Stomach (tissue), 9 donors: Measurements from ENCODE around the gene CARD19. TPM values are rescaled to one million over a fixed set of nuclear protein-coding genes. Genes with fewer than 3 reads are reported as not detected.

Experiments
- DNase-seq, 2 donors: peaks; one replicate each; pipeline versions ENCODE4 v3.0.0 to v3.0.0-alpha.2; 2013 to 2019
- H3K27ac ChIP-seq, 5 donors: fragments of 200-600 bp in 4 of 5; sonication (generic) in 4 of 5; one replicate each; pipeline ENCODE4 v1.5.1; 2013 to 2019; ENCODE audit warnings: mild to moderate bottlenecking in 1 of 5, moderate library complexity in 1 of 5
- H3K27me3 ChIP-seq, 3 donors: fragments of 200-600 bp; sonication (generic); one replicate each; pipeline ENCODE4 v1.5.1; 2017 to 2019; ENCODE audit warnings: mixed run types in 1 of 3
- H3K36me3 ChIP-seq, 4 donors: fragments of 200-600 bp; sonication (generic); 1 replicate in 3 of 4; 2 replicates in 1 of 4; pipeline ENCODE4 v1.5.1; 2016 to 2019
- H3K4me1 ChIP-seq, 4 donors: fragments of 200-600 bp; sonication (generic); one replicate each; pipeline ENCODE4 v1.5.1; 2016 to 2019
- H3K4me3 ChIP-seq, 4 donors: fragments of 200-600 bp; sonication (generic) in 3 of 4; one replicate each; pipeline ENCODE4 v1.5.1; 2016 to 2019; ENCODE audit warnings: mild to moderate bottlenecking in 1 of 4
- H3K9me3 ChIP-seq, 4 donors: fragments of 200-600 bp; sonication (generic); one replicate each; pipeline ENCODE4 v1.5.1; 2016 to 2019
- EP300 ChIP-seq: sonication (generic); formaldehyde crosslinking; IDR thresholded peaks from one replicate; pipeline ENCODE4 v1.6.1; 2017; ENCODE audit warnings: antibody characterized with exemption
- POLR2A ChIP-seq, 4 donors: fragments of 450-650 bp; IDR thresholded peaks; one replicate each; pipeline ENCODE4 v1.6.1; 2016; ENCODE audit warnings: antibody characterized with exemption in 4 of 4, control low read depth in 2 of 4, mild to moderate bottlenecking in 1 of 4, moderate library complexity in 1 of 4
- POLR2AphosphoS5 ChIP-seq, 3 donors: sonication (generic); formaldehyde crosslinking; IDR thresholded peaks; one replicate each; pipeline ENCODE4 v1.6.1; 2016; ENCODE audit warnings: antibody characterized with exemption in 3 of 3
- WGBS, 5 donors: extraction: QIAGEN DNeasy Blood & Tissue Kit in 3 of 5; methylation state at CpG; one replicate each; pipeline versions ENCODE4 v1.1.5 to v1.1.7; 2013 to 2018; 5-methylcytosine and 5-hydroxymethylcytosine counted together
- intact Hi-C: fragments of 100-400 bp; cut with DNase I; formaldehyde crosslinking; loops from one replicate; pipeline ENCODE4 v1.15.1; 2023; ENCODE audit warnings: low total_unique reads
- polyA plus RNA-seq, 3 donors: library from polyadenylated mRNA; stranded (reverse); fragments of 200-250 nt; gene quantifications; one replicate each; pipeline ENCODE4 v1.2.3, GENCODE V29; 2013
- total RNA-seq, 5 donors: library from RNA; depleted of rRNA; stranded (reverse); fragments of >200 nt; gene quantifications; one replicate each; pipeline versions ENCODE4 v1.1.0 to v1.2.3, GENCODE V29; 2014 to 2016
- TF ChIP-seq, protein P1 (sequence below), 7 experiments: fragments of 450-650 bp in 4 of 7; fragments of 200-600 bp in 3 of 7; sonication (generic) in 3 of 7; IDR thresholded peaks; one replicate each; pipeline ENCODE4 v1.5.1; 2016 to 2019; ENCODE audit warnings: antibody characterized with exemption in 7 of 7, control low read depth in 2 of 7, mild to moderate bottlenecking in 1 of 7
- donor health status: healthy with polysubstance abuse.
- donor health status: Bipolar disorder and iron deficiency.
- donor health status: healthy.

Gene CARD19
- total and polyA plus RNA-seq, 8 donors: 14.3 to 95.1 (median 45.6) TPM

DNA sequence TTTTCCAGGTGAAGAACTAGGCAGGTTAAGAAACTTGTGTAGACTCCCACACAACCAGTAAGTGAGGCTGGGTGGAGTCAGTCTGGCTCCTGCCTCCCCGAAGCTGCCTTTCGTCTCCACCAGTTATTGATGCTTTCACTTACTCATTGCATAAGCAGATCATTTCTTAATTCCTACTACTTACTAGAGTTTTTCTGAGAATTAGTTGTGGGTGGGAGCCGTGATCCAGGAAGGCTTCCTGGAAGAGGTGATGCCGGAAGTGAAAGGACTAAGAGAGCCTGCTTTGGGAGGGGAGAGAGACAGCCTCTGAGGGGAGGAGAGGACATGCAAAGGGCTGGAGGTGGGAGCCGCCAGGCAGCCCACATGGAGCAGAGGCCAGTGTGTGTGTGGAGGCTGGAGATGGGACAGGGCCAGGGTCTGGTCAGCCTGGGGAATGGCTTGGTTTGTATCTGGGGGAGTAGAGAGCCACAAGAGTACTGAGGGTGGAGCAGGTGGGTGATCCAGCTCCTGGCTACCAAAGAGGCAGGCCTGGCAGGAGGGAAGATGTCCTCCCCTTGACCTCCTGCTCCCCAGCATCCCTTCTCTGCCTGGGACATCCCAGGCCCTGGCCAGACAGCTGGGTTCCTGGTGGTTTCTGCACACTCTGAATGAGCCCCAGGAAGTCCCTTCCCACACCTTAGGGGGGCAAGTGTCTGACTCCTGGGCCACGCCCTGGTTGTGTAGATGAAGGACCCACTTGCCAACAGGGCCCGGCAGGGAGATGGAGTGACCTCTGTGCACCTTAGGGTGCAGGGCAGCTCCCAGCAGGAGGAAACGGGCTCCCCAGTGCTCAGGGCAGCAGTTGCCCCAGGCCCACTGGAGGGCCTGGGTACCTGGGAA is 12.2 kb upstream of the CARD19 start:
- peak in 1 of 2 donors; percentile 20 for DNase-seq
- H3K9me3 ChIP-seq: no peaks in the 10 kb centered on the region
- peaks cover 0 to 12% (median 6%) of the 10 kb centered on the region in 4 donors for H3K36me3 ChIP-seq
- 78 to 81% (median 80%) methylated on average over 5 to 8 of the region's 8 CpGs for WGBS, 5 donors
- no peaks in the 10 kb centered on the region for H3K27me3 ChIP-seq
- H3K4me1 ChIP-seq: peaks cover 0 to 9% (median 0%) of the 10 kb centered on the region in 4 donors
- intact Hi-C loops: no loop called here
- TF ChIP-seq POLR2AphosphoS5 (IDR thresholded peaks at IDR 0.05) (no peak), EP300 (no peak), POLR2A (IDR thresholded peaks at IDR 0.05) (no peak)
- TF ChIP-seq, protein P1, sequence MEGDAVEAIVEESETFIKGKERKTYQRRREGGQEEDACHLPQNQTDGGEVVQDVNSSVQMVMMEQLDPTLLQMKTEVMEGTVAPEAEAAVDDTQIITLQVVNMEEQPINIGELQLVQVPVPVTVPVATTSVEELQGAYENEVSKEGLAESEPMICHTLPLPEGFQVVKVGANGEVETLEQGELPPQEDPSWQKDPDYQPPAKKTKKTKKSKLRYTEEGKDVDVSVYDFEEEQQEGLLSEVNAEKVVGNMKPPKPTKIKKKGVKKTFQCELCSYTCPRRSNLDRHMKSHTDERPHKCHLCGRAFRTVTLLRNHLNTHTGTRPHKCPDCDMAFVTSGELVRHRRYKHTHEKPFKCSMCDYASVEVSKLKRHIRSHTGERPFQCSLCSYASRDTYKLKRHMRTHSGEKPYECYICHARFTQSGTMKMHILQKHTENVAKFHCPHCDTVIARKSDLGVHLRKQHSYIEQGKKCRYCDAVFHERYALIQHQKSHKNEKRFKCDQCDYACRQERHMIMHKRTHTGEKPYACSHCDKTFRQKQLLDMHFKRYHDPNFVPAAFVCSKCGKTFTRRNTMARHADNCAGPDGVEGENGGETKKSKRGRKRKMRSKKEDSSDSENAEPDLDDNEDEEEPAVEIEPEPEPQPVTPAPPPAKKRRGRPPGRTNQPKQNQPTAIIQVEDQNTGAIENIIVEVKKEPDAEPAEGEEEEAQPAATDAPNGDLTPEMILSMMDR (IDR thresholded peaks at IDR 0.05): no peak
- H3K4me3 ChIP-seq: no peak overlapping the region
- H3K27ac ChIP-seq: no peak overlapping the region

DNA sequence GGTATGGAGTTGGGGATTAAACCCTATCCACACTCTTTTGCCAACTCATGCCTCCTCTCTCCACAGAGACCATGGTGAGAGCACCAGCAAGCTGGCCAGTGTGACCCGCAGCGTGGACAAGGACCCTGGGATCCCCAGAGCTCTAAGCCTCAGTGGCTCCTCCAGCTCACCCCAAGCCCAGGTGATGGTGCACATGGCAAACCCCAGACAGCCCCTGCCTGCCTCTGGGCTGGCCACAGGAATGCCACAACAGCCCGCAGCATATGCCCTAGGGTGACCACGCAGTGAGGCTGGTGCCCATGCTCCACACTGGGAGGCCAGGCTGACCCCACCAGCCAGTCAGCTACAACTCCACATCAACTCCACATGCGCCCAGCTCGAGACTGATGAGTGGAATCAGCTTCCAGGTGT is 11.5 kb upstream of the CARD19 start:
- no peaks in the 10 kb centered on the region for H3K9me3 ChIP-seq
- no peak overlapping the region for H3K27ac ChIP-seq
- intact Hi-C loops: no loop called here
- no peak for DNase-seq
- H3K4me3 ChIP-seq: no peak overlapping the region
- 94 to 100% (median 96%) methylated on average over 2 to 6 of the region's 6 CpGs for WGBS, 5 donors
- TF ChIP-seq, protein P1 (IDR thresholded peaks at IDR 0.05): no peak
- no peak for TF ChIP-seq POLR2A (IDR thresholded peaks at IDR 0.05)
- no peak for TF ChIP-seq EP300
- no peak for TF ChIP-seq POLR2AphosphoS5 (IDR thresholded peaks at IDR 0.05)
- H3K4me1 ChIP-seq: peaks cover 0 to 9% (median 0%) of the 10 kb centered on the region in 4 donors
- H3K36me3 ChIP-seq: peaks cover 0 to 12% (median 6%) of the 10 kb centered on the region in 4 donors
- no peaks in the 10 kb centered on the region for H3K27me3 ChIP-seq

DNA sequence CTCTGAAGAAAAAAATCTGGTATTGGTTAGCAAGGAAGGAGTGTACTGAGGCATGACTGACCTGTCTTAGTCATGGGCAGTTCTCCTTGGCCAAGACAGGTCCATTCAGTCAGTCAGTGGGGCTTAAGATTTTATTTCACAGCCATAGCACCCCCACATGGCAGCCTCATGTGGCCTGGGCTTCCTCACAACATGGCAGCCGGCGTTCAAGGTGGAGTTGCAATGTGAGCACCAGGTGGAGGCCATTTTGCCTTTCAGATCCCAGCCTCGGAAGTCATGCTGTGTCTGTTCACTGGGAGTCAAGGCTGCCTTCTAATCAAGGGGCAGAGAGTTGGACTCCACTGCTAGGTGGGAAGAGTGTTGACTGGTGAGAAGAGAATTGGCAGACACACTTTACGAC is 10.3 kb upstream of the CARD19 start:
- TF ChIP-seq, protein P1 (IDR thresholded peaks at IDR 0.05): no peak
- no peak for TF ChIP-seq POLR2AphosphoS5 (IDR thresholded peaks at IDR 0.05)
- TF ChIP-seq POLR2A (IDR thresholded peaks at IDR 0.05): no peak
- TF ChIP-seq EP300: no peak
- Histone ChIP-seq H3K27me3 (no peaks in the 10 kb centered on the region), H3K9me3 (peaks cover 0 to 1% (median 0%) of the 10 kb centered on the region in 4 donors), H3K27ac (no peak overlapping the region), H3K4me1 (peaks cover 0 to 9% (median 0%) of the 10 kb centered on the region in 4 donors), H3K36me3 (peaks cover 0 to 12% (median 6%) of the 10 kb centered on the region in 4 donors), H3K4me3 (no peak overlapping the region)
- 96 to 100% (median 97%) methylated on average over 4 of the region's 4 CpGs for WGBS, 5 donors
- intact Hi-C loops: no loop called here
- DNase-seq: peak in 1 of 2 donors; percentile 5

DNA sequence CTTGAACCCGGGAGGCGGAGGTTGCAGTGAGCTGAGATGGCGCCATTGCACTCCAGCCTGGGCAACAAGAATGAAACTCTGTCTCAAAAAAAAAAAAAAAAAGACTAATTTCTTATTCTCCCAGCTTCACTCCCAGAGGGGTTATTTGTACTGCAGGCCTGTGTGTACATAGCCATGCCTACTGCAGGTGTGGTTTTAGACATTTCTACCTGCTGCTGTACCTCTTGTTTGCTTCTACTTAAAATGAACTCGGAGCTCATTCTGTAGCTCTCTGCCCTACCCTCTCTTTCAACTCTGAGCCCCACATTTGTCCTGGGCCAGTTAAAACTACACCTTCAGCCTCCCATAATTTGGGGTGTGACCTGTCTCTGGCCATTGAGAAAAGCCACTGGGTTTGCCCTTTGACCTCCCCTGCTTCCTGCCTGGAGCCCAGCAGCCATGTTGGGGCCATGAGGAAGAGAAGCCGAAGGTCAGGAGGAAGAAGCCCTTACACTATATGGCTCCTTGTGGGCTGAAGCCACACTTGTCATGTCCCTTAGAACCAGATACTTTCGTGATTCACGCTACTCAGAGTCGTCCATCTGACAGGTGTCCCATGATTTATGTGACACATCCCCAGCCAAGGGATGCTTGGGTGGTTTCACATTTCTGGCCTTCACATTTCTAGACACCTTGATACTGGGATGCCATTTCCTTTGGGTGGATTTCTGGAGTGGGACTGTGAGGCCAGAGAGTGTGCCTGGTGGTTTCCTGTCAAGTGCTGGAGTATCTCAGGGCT is 9.4 kb upstream of the CARD19 start:
- H3K36me3 ChIP-seq: peaks cover 0 to 12% (median 6%) of the 10 kb centered on the region in 4 donors
- H3K4me1 ChIP-seq: peaks cover 0 to 9% (median 0%) of the 10 kb centered on the region in 4 donors
- no peak overlapping the region for H3K4me3 ChIP-seq
- H3K9me3 ChIP-seq: peaks cover 0 to 11% (median 0%) of the 10 kb centered on the region in 4 donors
- intact Hi-C loops: no loop called here
- no peaks in the 10 kb centered on the region for H3K27me3 ChIP-seq
- 67 to 89% (median 82%) methylated on average over 8 of the region's 8 CpGs for WGBS, 5 donors
- H3K27ac ChIP-seq: peak overlapping the region in 1 of 5 donors; percentile 47
- TF ChIP-seq EP300: no peak
- TF ChIP-seq, protein P1 (IDR thresholded peaks at IDR 0.05): no peak
- peak in 1 of 2 donors; percentile 61 for DNase-seq
